ENCODE measurements around the gene CORT.
"Not testable (repeated sequence)": the region's sequence is repeated elsewhere in the genome, so short reads cannot be mapped to it uniquely, and the experiment has no call there.

GRCh38 chr1:10426535-10426848, 23.3 kb upstream of the CORT start:
- not testable (repeated sequence) for TF ChIP-seq POLR2AphosphoS5, CTCF (IDR thresholded peaks at IDR 0.05)

Measured in breast epithelium (tissue), 3 donors.